Measurements from ENCODE around the gene NISCH. TPM values are rescaled to one million over a fixed set of nuclear protein-coding genes. Genes with fewer than 3 reads are reported as not detected.

NISCH gene
- polyA plus RNA-seq, 12 donors: 50.6 to 137 (median 62.0) TPM; not detected in 1

DNA sequence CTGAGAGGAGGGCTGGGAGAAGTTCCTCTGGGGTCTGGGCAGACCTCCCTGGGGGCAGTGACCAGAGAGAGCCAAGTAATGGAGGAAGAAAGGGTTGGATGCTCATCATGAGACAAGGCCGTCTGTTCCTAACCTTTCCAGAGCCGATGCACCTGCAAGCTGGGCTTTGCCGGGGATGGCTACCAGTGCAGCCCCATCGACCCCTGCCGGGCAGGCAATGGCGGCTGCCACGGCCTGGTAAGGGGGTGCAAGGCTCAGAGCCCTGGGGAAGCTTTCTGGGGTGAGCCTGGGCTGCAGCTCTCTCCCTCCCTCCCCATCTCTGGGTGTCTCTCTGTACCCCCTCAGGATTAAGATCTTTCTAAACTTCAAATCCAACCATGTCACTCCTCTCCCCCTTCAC is 56.1 kb downstream of the NISCH start:
- no peak for DNase-seq

DNA sequence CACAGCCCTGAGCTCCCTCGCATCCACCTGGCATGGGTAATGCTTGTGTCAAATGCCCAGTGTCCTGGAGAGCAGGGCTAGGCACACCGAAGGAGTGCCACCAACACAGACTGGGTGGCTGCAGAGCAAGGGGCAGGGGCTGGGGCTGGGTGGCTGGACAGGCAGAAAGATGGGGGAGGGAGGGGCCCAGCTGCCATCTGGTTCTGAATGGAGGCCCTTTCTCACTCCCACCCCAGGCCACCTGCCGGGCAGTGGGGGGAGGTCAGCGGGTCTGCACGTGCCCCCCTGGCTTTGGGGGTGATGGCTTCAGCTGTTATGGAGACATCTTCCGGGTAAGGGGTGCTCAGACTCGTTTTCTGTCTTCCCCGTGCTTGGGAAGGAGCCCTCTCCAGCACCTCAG is 56.7 kb downstream of the NISCH start:
- DNase-seq: no peak

DNA sequence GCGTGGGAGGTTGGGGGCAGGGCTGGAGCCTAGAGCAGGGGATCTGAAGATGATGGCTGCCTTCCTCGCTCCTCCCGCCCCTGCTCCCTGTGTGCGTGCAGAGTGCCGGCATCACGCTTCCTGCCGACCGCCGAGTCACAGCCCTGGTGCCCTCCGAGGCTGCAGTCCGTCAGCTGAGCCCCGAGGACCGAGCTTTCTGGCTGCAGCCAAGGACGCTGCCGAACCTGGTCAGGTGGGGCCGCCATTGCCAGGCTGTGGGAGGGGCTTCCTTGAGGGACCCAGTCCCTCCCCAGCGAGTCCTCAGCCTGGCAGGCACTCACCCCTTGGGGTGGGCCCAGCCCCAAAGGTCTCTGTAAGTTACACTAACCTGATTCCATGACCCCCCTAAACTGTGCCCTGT is 57.3 kb downstream of the NISCH start:
- DNase-seq: no peak

DNA sequence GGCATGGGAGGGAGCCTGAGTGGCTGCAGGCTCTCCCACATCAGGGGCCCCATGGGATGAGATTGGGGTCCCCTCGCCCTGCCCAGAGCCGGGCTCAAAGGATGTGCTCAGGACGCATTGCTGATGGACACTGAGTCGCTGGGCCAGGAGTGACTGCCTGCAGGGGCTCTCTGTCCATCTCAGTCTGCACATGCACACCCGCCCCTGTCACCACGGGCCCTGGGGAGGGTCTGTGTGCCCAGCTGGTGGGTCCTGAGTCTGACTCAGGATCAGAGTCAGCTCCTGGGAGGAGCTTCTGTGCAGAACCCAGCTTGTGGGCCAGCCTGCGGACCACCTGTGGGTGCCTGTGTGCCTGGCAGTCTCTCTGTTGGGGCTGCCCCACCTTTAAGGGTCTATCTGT is 57.9 kb downstream of the NISCH start:
- DNase-seq: no peak

DNA sequence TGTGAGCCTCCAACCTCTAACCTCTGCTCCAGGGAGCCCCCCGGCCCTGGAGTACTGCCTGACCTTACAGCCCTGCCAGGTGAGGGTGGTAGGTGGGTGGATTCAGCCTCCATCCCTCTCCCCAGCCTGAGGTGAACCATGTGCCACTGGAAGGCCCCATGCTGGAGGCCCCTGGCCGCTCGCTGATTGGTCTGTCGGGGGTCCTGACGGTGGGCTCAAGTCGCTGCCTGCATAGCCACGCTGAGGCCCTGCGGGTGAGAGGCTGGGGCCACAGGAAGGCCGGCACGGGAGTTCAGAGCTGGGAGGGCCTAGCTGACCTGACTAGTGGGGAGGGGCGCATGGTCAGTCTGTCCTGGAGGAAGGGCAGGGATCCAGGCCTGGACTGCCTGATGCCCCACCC is 59.2 kb downstream of the NISCH start:
- no peak for DNase-seq

DNA sequence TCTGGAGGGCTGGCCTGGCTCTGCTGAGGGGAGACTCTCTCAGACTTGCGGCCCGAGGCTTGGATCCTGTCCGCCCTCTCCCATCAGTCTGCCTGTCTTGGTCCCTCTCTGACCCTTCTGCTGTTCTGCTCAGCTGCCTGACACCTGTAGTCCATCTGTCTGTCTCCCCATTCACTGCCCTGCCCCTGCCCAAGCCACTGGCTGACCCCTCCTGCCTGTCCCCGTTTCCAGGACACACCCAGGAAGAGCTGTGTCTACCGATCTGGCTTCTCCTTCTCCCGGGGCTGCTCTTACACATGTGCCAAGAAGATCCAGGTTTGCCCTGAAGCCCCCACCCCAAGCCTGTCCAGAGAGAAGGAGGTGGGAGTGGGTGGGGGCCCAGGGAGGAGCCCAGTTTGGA is 59.8 kb downstream of the NISCH start:
- no peak for DNase-seq

DNA sequence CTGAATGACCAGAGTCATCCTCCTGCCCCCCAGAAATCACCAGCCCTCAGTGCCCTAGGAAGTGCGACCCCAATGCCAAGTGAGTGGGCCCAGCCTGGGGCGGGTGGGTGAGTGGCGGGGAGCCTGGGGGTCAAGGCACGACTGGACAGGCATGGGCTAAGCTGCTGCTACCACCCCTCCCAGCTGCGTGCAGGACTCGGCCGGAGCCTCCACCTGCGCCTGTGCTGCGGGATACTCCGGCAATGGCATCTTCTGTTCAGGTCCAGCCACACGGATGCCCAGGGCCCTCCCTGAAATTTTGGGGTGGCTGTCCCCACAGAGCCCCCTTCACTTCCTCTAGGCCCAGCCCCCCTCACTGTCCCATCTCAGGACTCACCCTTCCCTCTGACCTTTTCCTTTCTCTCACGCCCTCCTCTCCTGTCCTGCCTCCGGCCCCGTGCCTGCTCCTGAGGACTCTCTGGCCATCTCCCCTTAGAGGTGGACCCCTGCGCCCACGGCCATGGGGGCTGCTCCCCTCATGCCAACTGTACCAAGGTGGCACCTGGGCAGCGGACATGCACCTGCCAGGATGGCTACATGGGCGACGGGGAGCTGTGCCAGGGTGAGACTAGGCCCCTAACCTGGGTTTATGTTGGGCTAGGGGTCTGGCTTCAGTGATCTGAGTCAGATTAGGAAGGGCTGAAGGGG is 61.2 kb downstream of the NISCH start:
- DNase-seq: no peak

DNA sequence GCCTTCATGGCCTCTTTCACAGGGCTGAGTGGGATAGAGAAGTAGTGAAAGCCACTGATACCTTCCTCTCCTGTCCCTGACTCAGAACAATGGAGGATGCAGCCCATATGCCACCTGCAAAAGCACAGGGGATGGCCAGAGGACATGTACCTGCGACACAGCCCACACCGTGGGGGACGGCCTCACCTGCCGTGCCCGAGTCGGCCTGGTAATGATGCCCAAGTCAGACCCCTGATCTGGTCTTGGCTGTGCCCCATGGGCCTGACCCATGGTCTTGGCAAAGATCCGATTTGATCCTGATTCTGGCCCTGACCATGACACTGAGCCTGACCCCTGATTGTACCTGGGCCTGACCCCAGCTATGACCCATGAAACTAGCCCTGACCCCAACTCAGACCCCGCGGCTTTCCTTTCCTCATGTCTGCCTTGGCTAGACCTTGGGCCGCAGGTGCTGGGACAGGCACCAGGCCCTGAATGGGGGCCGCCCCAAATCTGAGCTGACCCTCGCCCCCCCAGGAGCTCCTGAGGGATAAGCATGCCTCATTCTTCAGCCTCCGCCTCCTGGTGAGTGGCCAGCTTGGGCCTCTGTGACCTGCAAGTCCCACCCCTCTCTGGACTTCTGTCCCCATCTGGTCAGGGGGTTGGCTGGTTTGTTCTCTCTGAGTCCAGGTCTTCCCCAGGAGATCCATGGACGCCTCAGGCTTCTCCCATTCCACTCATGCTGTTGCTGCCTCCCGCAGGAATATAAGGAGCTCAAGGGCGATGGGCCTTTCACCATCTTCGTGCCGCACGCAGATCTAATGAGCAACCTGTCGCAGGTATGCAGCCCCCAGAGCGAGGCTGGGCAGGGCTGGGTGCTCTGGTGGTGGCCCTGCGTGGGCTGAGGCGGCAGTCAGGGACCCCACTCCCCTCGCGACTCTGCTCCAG is 62.7 kb downstream of the NISCH start:
- DNase-seq: no peak

DNA sequence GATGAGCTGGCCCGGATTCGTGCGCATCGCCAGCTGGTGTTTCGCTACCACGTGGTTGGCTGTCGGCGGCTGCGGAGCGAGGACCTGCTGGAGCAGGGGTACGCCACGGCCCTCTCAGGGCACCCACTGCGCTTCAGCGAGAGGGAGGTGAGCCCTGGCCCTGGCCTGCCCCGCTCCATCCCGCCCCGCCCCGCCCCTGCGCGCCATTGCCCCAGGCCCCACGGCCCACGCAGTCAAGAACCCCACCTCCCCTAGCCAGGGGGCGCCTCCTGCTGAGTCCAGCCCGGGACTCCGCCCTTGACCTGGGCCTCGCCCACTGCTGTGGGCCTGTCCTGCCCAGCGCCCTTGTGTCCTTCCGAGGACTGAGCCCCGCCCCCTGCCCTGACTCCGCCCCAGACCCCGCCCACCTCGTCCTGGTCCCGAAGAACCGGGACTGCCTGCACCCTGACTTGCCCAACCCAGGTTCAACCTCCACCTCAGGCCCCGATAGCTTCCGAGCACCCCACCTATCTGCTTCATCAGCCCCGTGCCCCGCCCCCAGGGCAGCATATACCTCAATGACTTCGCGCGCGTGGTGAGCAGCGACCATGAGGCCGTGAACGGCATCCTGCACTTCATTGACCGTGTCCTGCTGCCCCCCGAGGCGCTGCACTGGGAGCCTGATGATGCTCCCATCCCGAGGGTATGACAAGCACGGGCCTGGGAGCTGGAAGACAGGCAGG is 63.5 kb downstream of the NISCH start:
- no peak for DNase-seq

DNA sequence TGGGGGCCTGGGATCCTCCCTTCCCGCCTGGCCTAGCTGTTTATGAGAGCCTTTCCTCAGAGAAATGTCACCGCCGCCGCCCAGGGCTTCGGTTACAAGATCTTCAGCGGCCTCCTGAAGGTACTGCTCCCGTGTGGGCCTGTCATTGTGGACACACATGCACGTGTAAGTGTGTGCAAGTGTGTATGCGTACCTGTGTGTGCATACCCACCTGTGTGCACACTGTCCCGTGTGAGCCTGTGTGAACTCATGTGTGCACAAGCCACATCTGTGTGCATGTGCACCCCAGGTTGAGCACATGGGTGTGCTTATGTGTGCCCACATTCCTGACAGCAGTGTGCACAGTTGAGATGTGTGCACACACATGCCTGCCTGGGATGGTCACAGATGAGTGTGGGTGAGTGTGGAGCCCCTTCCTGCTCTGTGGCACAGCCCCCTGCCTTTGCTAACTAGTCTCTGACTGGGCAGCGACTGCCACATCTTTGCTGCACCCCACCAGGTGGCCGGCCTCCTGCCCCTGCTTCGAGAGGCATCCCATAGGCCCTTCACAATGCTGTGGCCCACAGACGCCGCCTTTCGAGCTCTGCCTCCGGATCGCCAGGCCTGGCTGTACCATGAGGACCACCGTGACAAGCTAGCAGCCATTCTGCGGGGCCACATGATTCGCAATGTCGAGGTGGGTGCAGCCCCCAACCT is 64.2 kb downstream of the NISCH start:
- no peak for DNase-seq

DNA sequence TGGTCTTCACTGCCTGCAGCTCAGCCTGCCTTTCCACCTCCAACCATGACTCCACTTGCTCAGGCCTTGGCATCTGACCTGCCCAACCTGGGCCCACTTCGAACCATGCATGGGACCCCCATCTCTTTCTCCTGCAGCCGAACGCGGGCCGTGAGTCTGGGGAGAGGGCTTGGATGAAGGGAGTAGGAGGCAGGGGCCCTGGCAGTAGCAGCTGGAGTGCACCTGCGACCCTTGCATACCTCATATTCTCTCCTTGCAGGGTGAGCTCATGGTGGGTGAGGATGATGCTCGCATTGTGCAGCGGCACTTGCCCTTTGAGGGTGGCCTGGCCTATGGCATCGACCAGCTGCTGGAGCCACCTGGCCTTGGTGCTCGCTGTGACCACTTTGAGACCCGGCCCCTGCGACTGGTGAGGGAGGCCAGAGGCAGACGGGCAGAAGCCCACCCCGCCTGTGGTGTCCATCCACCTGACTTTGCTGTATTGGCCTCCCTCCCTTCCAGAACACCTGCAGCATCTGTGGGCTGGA is 64.8 kb downstream of the NISCH start:
- no peak for DNase-seq

DNA sequence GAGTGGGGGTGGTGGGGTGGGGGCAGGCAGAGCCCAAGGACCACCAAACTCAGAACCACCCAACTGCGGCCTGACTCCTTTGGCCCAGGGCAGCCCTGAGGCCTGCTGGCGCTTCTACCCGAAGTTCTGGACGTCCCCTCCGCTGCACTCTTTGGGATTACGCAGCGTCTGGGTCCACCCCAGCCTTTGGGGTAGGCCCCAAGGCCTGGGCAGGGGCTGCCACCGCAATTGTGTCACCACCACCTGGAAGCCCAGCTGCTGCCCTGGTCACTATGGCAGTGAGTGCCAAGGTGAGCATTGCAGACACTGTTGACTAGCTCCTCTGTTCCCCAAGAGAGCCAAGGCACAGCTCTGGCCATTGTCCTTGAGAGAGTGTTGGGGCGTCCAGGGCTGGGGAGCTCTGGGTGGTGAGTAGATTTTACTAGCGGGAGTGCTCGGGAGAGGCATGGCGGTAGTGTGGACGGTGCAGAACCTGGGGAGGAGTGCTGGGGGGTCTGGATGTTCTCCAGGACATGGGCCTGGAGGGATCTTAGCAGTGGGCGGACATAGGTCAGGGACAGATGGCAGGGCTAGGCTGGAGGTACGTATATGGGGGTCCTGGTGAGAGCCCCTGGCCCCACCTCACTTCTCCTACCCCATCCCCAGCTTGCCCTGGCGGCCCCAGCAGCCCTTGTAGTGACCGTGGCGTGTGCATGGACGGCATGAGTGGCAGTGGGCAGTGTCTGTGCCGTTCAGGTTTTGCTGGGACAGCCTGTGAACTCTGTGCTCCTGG is 65.5 kb downstream of the NISCH start:
- DNase-seq: no peak

DNA sequence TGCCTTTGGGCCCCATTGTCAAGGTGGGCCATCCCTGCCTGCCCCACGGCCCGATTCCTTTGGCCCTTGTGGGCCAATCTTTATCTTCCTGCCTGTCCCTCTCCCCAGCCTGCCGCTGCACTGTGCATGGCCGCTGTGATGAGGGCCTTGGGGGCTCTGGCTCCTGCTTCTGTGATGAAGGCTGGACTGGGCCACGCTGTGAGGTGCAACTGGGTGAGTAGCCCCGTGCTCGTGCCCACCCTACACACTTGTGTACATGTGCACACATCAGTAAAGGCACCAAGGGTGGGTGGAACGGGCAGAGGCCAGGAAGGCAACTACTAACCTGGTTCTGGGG is 66.1 kb downstream of the NISCH start:
- DNase-seq: no peak

DNA sequence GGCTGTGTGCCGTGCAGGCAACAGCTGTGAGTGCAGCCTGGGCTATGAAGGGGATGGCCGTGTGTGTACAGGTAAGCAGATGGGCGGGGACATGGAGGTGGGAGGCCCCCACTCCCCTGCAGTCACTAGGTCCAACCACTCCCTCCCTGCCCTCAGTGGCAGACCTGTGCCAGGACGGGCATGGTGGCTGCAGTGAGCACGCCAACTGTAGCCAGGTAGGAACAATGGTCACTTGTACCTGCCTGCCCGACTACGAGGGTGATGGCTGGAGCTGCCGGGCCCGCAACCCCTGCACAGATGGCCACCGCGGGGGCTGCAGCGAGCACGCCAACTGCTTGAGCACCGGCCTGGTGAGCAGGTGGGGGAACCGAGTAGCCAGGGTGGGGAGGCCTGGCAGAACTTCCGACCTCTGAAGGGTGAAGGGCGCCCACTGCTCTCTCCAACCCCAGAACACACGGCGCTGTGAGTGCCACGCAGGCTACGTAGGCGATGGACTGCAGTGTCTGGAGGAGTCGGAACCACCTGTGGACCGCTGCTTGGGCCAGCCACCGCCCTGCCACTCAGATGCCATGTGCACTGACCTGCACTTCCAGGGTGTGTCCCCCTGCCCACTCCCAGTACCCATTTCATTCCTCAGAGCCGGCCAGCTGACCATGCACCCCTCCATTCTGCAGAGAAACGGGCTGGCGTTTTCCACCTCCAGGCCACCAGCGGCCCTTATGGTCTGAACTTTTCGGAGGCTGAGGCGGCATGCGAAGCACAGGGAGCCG is 66.7 kb downstream of the NISCH start:
- DNase-seq: no peak

DNA sequence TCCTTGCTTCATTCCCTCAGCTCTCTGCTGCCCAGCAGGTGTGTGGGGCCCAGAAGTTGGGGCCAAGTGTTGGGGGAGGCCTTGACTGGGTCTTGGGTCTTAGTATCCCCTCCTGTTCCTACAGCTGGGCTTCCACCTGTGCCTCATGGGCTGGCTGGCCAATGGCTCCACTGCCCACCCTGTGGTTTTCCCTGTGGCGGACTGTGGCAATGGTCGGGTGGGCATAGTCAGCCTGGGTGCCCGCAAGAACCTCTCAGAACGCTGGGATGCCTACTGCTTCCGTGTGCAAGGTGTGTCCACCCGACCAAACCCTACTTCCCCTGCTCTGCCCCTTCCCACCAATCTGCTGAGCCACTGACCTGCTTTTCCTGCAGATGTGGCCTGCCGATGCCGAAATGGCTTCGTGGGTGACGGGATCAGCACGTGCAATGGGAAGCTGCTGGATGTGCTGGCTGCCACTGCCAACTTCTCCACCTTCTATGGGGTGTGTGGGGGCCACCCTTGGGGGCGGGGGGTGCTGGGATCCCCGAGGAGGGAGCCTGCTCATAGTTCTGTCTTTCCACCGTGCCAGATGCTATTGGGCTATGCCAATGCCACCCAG is 67.3 kb downstream of the NISCH start:
- DNase-seq: no peak

DNA sequence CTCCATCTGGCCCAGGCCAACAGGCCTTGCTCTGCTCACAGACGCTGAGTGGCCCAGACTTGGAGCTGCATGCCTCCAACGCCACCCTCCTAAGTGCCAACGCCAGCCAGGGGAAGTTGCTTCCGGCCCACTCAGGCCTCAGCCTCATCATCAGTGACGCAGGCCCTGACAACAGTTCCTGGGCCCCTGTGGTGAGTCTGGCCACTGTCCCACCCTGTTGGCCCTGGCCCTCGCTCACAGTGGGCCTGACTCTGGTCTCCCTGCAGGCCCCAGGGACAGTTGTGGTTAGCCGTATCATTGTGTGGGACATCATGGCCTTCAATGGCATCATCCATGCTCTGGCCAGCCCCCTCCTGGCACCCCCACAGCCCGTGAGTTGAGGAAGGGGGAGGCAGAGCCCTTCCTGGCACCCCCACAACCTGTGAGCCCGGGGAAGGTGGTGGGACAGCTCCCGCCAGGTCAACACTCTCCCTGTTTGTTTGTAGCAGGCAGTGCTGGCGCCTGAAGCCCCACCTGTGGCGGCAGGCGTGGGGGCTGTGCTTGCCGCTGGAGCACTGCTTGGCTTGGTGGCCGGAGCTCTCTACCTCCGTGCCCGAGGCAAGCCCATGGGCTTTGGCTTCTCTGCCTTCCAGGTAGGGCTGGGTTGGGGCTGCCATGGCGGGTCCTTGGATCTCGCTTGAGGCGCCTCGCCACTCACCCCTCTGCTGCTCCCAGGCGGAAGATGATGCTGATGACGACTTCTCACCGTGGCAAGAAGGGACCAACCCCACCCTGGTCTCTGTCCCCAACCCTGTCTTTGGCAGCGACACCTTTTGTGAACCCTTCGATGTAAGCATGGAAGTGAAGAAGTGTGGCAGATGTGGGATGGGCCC is 68.2 kb downstream of the NISCH start:
- DNase-seq: no peak

DNA sequence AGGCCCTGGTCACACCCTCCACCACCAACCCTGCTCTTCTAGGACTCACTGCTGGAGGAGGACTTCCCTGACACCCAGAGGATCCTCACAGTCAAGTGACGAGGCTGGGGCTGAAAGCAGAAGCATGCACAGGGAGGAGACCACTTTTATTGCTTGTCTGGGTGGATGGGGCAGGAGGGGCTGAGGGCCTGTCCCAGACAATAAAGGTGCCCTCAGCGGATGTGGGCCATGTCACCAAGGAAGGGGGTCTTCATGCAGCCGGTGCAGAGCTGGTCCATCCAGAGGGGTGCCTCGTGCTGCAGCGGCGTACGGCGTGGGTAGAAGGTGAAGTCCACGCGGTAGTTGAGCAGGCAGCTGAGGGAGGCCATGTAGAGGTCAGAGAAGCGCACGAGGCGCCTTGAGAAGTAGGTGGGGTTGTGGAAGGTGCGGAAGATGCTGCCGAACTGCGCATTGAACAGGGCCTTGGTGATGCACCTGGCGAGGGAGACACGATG is 68.9 kb downstream of the NISCH start:
- DNase-seq: no peak
